SK-N-SH (cell line): Measurements from ENCODE around the gene FLNA. TPM values are rescaled to one million over a fixed set of nuclear protein-coding genes. Genes with fewer than 3 reads are reported as not detected.

Experiments
- CTCF ChIA-PET: fragments of 300-600, 350-600 bp; formaldehyde crosslinking; extraction: SDS; loops from one replicate; lab custom pipeline; 2021; lab: Yijun Ruan, JAX
- POLR2A ChIA-PET: fragments of 350-600 bp; sonication (Branson Sonifier 250); formaldehyde crosslinking; extraction: SDS; loops from one replicate; lab custom pipeline; 2020; ENCODE audit warnings: antibody characterized with exemption, inconsistent platforms; lab: Yijun Ruan, JAX
- DNase-seq: peaks from one replicate; pipeline ENCODE4 v3.0.0; 2012
- H2AFZ ChIP-seq: fragments of 200-600 bp; sonication (generic); 2 replicates; pipeline ENCODE4 v1.8.1; 2016; ENCODE audit warnings: antibody characterized with exemption, mild to moderate bottlenecking, low read depth
- H3F3A ChIP-seq: fragments of 200-600 bp; sonication (generic); replicated peaks from 2 replicates; pipeline ENCODE3; 2016; ENCODE audit warnings: antibody characterized with exemption, mild to moderate bottlenecking; ENCODE audit not compliant: insufficient read depth
- H3K27ac ChIP-seq, 2 experiments: fragments of 200-500 bp in 1 of 2; fragments of 200-600 bp in 1 of 2; sonication (Bioruptor generic) in 1 of 2; sonication (generic), shearing (Covaris generic) in 1 of 2; 2 replicates each; pipeline versions ENCODE4 v1.5.1 to v1.6.1; 2014 to 2016; ENCODE audit warnings: low read depth in 2 of 2, inconsistent platforms in 1 of 2, low read length in 1 of 2, mild to moderate bottlenecking in 1 of 2, mixed read lengths in 1 of 2
- H3K27me3 ChIP-seq: fragments of 200-600 bp; sonication (generic), shearing (Covaris generic); 2 replicates; pipeline ENCODE4 v1.6.1; 2016; ENCODE audit warnings: mixed run types; ENCODE audit not compliant: insufficient read depth
- H3K36me3 ChIP-seq, 2 experiments: fragments of 200-500 bp in 1 of 2; fragments of 200-600 bp in 1 of 2; sonication (Bioruptor generic) in 1 of 2; sonication (generic) in 1 of 2; replicated peaks in 1 of 2; 2 replicates each; pipeline versions ENCODE3 to v1.5.1; 2014 to 2016; ENCODE audit warnings: low read length in 1 of 2, mild to moderate bottlenecking in 1 of 2; ENCODE audit not compliant: insufficient read depth in 2 of 2, control insufficient read depth in 1 of 2
- H3K4me1 ChIP-seq, 2 experiments: fragments of 200-500 bp in 1 of 2; fragments of 200-600 bp in 1 of 2; sonication (Bioruptor generic) in 1 of 2; sonication (generic), shearing (Covaris generic) in 1 of 2; 2 replicates each; pipeline versions ENCODE4 v1.5.1 to v1.6.1; 2014 to 2016; ENCODE audit warnings: low read depth in 1 of 2, low read length in 1 of 2, mixed run types in 1 of 2; ENCODE audit not compliant: insufficient read depth in 2 of 2, control insufficient read depth in 1 of 2
- H3K4me2 ChIP-seq: fragments of 200-600 bp; sonication (generic), shearing (Covaris generic); 2 replicates; pipeline ENCODE4 v1.6.1; 2017; ENCODE audit warnings: mixed run types
- H3K4me3 ChIP-seq, 2 experiments: fragments of 200-500 bp in 1 of 2; fragments of 200-600 bp in 1 of 2; sonication (Bioruptor generic) in 1 of 2; sonication (generic), shearing (Covaris generic) in 1 of 2; 2 replicates each; pipeline versions ENCODE4 v1.5.1 to v1.8.1; 2014 to 2016; ENCODE audit warnings: low read depth in 2 of 2, inconsistent platforms in 1 of 2, low read length in 1 of 2, mild to moderate bottlenecking in 1 of 2, mixed read lengths in 1 of 2, moderate library complexity in 1 of 2
- H3K79me2 ChIP-seq: fragments of 200-600 bp; sonication (generic); 2 replicates; pipeline ENCODE4 v1.8.1; 2017; ENCODE audit warnings: mild to moderate bottlenecking; ENCODE audit not compliant: insufficient read depth
- H3K9ac ChIP-seq: fragments of 200-600 bp; sonication (generic); 2 replicates; pipeline ENCODE4 v1.6.1; 2017; ENCODE audit warnings: mixed run types
- H3K9me2 ChIP-seq: fragments of 200-600 bp; sonication (generic); 2 replicates; pipeline ENCODE4 v1.6.1; 2017; ENCODE audit warnings: mixed run types
- H3K9me3 ChIP-seq: fragments of 200-600 bp; sonication (generic); 2 replicates; pipeline ENCODE4 v1.6.1; 2017; ENCODE audit warnings: mixed run types, mild to moderate bottlenecking, moderate library complexity
- H4K20me1 ChIP-seq: fragments of 200-600 bp; sonication (generic); 2 replicates; pipeline ENCODE4 v1.6.1; 2017; ENCODE audit warnings: mild to moderate bottlenecking, mixed run types; ENCODE audit not compliant: insufficient read depth
- EZH2phosphoT487 ChIP-seq: fragments of 200-600 bp; sonication (generic); IDR thresholded peaks from 2 replicates; pipeline ENCODE4 v1.6.1; 2017; ENCODE audit warnings: low read depth, mixed run types, mild to moderate bottlenecking, antibody characterized with exemption, moderate library complexity, borderline replicate concordance
- GABPA ChIP-seq: IDR thresholded peaks from 2 replicates; pipeline ENCODE4 v1.4.0; 2012; ENCODE audit warnings: low read depth, mild to moderate bottlenecking
- GATA2 ChIP-seq: sonication (generic); formaldehyde crosslinking; IDR thresholded peaks from 2 replicates; pipeline ENCODE4 v1.5.0; 2020; ENCODE audit warnings: mild to moderate bottlenecking, missing genetic modification reagents
- IRF3 ChIP-seq: fragments of 150-350 bp; IDR thresholded peaks from 2 replicates; pipeline ENCODE4 v1.6.1; 2016; ENCODE audit warnings: mild to moderate bottlenecking, low read depth, low read length
- JUND ChIP-seq: IDR thresholded peaks from 2 replicates; pipeline ENCODE4 v1.4.0; 2012
- MAX ChIP-seq: IDR thresholded peaks from 2 replicates; pipeline ENCODE4 v1.4.0; 2012; ENCODE audit warnings: low read depth
- PBX3 ChIP-seq: IDR thresholded peaks from 2 replicates; pipeline ENCODE4; 2012
- POLR2AphosphoS5 ChIP-seq: IDR thresholded peaks from 2 replicates; pipeline ENCODE4 v1.6.1; 2012; ENCODE audit warnings: low read depth, low read length
- REST ChIP-seq: IDR thresholded peaks from 2 replicates; pipeline ENCODE4 v1.6.1; 2012; ENCODE audit warnings: mild to moderate bottlenecking, low read depth, low read length, moderate library complexity
- RXRA ChIP-seq: IDR thresholded peaks from 2 replicates; pipeline ENCODE4 v1.4.0; 2012; ENCODE audit warnings: low read depth, mild to moderate bottlenecking, borderline replicate concordance
- TAF1 ChIP-seq: IDR thresholded peaks from 2 replicates; pipeline ENCODE4 v1.6.1; 2012; ENCODE audit warnings: low read depth, mild to moderate bottlenecking, low read length, moderate library complexity, borderline replicate concordance
- TEAD4 ChIP-seq: IDR thresholded peaks from 2 replicates; pipeline ENCODE4 v1.4.0; 2012; ENCODE audit warnings: mild to moderate bottlenecking, borderline replicate concordance; ENCODE audit not compliant: insufficient read depth
- USF1 ChIP-seq: IDR thresholded peaks from 2 replicates; pipeline ENCODE4 v1.4.0; 2012; ENCODE audit warnings: low read depth, borderline replicate concordance
- ZBTB33 ChIP-seq: IDR thresholded peaks from 2 replicates; pipeline ENCODE4 v1.4.0; 2012; ENCODE audit warnings: low read depth, borderline replicate concordance
- WGBS: methylation state at CpG from one replicate; pipeline ENCODE4 v1.1.6; 2017; ENCODE audit warnings: low lambda C conversion rate; 5-methylcytosine and 5-hydroxymethylcytosine counted together
- polyA plus RNA-seq, 3 experiments: library from polyadenylated mRNA; depleted of rRNA; stranded (reverse); fragments of >200 nt; gene quantifications; 2 replicates each; pipeline ENCODE4 v1.2.3, GENCODE V29; 2012

FLNA gene
- polyA plus RNA-seq, 1 of the 3 experiments (the other 2 are of a cell fraction) = 550 TPM

GRCh38 chrX:154323537-154323936 lies 50.9 kb downstream of the FLNA start:
- CTCF ChIA-PET = no interaction called here

More at GRCh38 chrX:154323537-154323936, 50.9 kb downstream of the FLNA start:
- Histone ChIP-seq H4K20me1 (no peaks in the 10 kb centered on the region), H3K9ac (no peak overlapping the region), H3K36me3 (no peaks in the 10 kb centered on the region), H3F3A (no peaks in the 10 kb centered on the region), H3K4me1 (no peaks in the 10 kb centered on the region; a peak in 1 of 4 replicates), H3K27me3 (peaks cover 89% of the 10 kb centered on the region), H3K9me2 (no peaks in the 10 kb centered on the region), H3K27ac (no peak overlapping the region), H3K9me3 (no peaks in the 10 kb centered on the region), H2AFZ (no peak overlapping the region), H3K4me2 (no peak overlapping the region), H3K4me3 (no peak overlapping the region), H3K79me2 (no peaks in the 10 kb centered on the region)
- no peak for TF ChIP-seq RXRA
- no peak for TF ChIP-seq GABPA
- TF ChIP-seq JUND = no peak
- TF ChIP-seq POLR2AphosphoS5 = no peak
- TF ChIP-seq MAX = no peak
- no peak for TF ChIP-seq IRF3
- no peak for TF ChIP-seq GATA2 (CRISPR knock-in tag)
- no peak for TF ChIP-seq REST
- TF ChIP-seq TEAD4 = no peak
- TF ChIP-seq PBX3 = no peak
- no peak for TF ChIP-seq EZH2phosphoT487
- no peak for TF ChIP-seq TAF1
- TF ChIP-seq ZBTB33 = no peak
- TF ChIP-seq USF1 = no peak
- no peak for DNase-seq
- POLR2A ChIA-PET = no interaction called here
- WGBS = 21% methylated on average over 5 of the region's 7 CpGs
